Suprapubic skin (tissue), 3 donors: Measurements from ENCODE around the gene PLCL2.

Experiments
- CTCF ChIP-seq, 2 donors: fragments of 200-600 bp in 1 of 2; fragments of 450-650 bp in 1 of 2; sonication (generic) in 1 of 2; IDR thresholded peaks; one replicate each; pipeline ENCODE4 v1.5.1; 2016 to 2019; ENCODE audit warnings: antibody characterized with exemption in 2 of 2, mild to moderate bottlenecking in 1 of 2, moderate library complexity in 1 of 2
- EP300 ChIP-seq: sonication (generic); formaldehyde crosslinking; IDR thresholded peaks from one replicate; pipeline ENCODE4 v1.6.1; 2017; ENCODE audit warnings: antibody characterized with exemption

- TF ChIP-seq CTCF (IDR thresholded peaks at IDR 0.05) = no peak
- TF ChIP-seq EP300 = no peak
These were observed 52.0 kb downstream of the PLCL2 start for GRCh38 chr3:16936676-16937230.
